HG02884 (cell line): ENCODE results near the gene CKS1B.

ENCODE experiments used
- ATAC-seq: cut with Tn5 transposase; IDR thresholded peaks from one replicate; pipeline ENCODE4 v1.9.1; 2021; ENCODE audit warnings: mild to moderate bottlenecking, moderate library complexity; ENCODE audit not compliant: unreplicated experiment

Gene CKS1B

GRCh38 chr1:155012026-155012546, 37.6 kb downstream of the CKS1B start:
- ATAC-seq, result no peak

- ATAC-seq, result no peak
These were observed 38.5 kb downstream of the CKS1B start for GRCh38 chr1:155012776-155013602.

- no peak for ATAC-seq
These were observed 39.2 kb downstream of the CKS1B start for GRCh38 chr1:155013632-155014031.

- ATAC-seq, result no peak
These were observed 40.4 kb downstream of the CKS1B start for GRCh38 chr1:155014709-155015508.

- no peak for ATAC-seq
These were observed 41.2 kb downstream of the CKS1B start for GRCh38 chr1:155015527-155016230.

- ATAC-seq, result no peak
These were observed 41.9 kb downstream of the CKS1B start for GRCh38 chr1:155016231-155016831.

GRCh38 chr1:155017041-155017945, 42.8 kb downstream of the CKS1B start:
- ATAC-seq, result peak; percentile 71

GRCh38 chr1:155017946-155018316, 43.5 kb downstream of the CKS1B start:
- ATAC-seq, result no peak

- no peak for ATAC-seq
These were observed 44.3 kb downstream of the CKS1B start for GRCh38 chr1:155018617-155019348.

- ATAC-seq, result no peak
These were observed 45.1 kb downstream of the CKS1B start for GRCh38 chr1:155019377-155020245.

- ATAC-seq, result no peak
These were observed 47.9 kb downstream of the CKS1B start for GRCh38 chr1:155022136-155022926.

- no peak for ATAC-seq
These were observed 48.4 kb downstream of the CKS1B start for GRCh38 chr1:155022927-155023236.

GRCh38 chr1:155023627-155024026, 49.1 kb downstream of the CKS1B start:
- no peak for ATAC-seq

- ATAC-seq, result no peak
These were observed 49.8 kb downstream of the CKS1B start for GRCh38 chr1:155024315-155024714.

- ATAC-seq, result no peak
These were observed 51.7 kb downstream of the CKS1B start for GRCh38 chr1:155026154-155026553.

GRCh38 chr1:155026588-155026987, 52.1 kb downstream of the CKS1B start:
- no peak for ATAC-seq
